Transverse colon (tissue), 4 donors: ENCODE measurements around the gene HAT1. TPM values are rescaled to one million over a fixed set of nuclear protein-coding genes. Genes with fewer than 3 reads are reported as not detected.

Experiments
- DNase-seq: peaks from one replicate; pipeline ENCODE4 v3.0.0-alpha.2; 2019
- H3K27ac ChIP-seq, 4 donors: fragments of 200-600 bp; sonication (generic); 2 replicates each; pipeline ENCODE4 v1.5.1; 2016 to 2018; ENCODE audit warnings: inconsistent platforms in 4 of 4
- H3K27me3 ChIP-seq: fragments of 200-600 bp; sonication (generic); 2 replicates; pipeline ENCODE4 v1.5.1; 2017; ENCODE audit warnings: inconsistent platforms
- H3K36me3 ChIP-seq, 4 donors: fragments of 200-600 bp; sonication (generic); 2 replicates each; pipeline ENCODE4 v1.5.1; 2017 to 2019; ENCODE audit warnings: inconsistent platforms in 4 of 4
- H3K4me1 ChIP-seq, 4 donors: fragments of 200-600 bp; sonication (generic); 2 replicates each; pipeline ENCODE4 v1.5.1; 2017 to 2020; ENCODE audit warnings: inconsistent platforms in 4 of 4
- H3K4me3 ChIP-seq, 4 donors: fragments of 200-600 bp; sonication (generic); 1 replicate in 1 of 4; 2 replicates in 3 of 4; pipeline versions ENCODE4 v1.5.1 to v1.6.1; 2017 to 2019; ENCODE audit warnings: inconsistent platforms in 4 of 4
- H3K9me3 ChIP-seq, 2 donors: fragments of 200-600 bp; sonication (generic); 2 replicates each; pipeline ENCODE4 v1.5.1; 2017 to 2019; ENCODE audit warnings: inconsistent platforms in 2 of 2
- EP300 ChIP-seq: sonication (generic); formaldehyde crosslinking; IDR thresholded peaks from one replicate; pipeline ENCODE4 v1.6.1; 2017; ENCODE audit warnings: antibody characterized with exemption, low read depth
- POLR2A ChIP-seq: fragments of 450-650 bp; IDR thresholded peaks from one replicate; pipeline ENCODE4 v1.6.1; 2016; ENCODE audit warnings: antibody characterized with exemption, mild to moderate bottlenecking, moderate library complexity
- POLR2AphosphoS5 ChIP-seq, 3 donors: sonication (generic); formaldehyde crosslinking; IDR thresholded peaks; one replicate each; pipeline ENCODE4 v1.6.1; 2016; ENCODE audit warnings: antibody characterized with exemption in 3 of 3
- WGBS, 2 donors: methylation state at CpG; one replicate each; pipeline ENCODE4 v1.1.5; 2018; ENCODE audit warnings: low coverage in 1 of 2; 5-methylcytosine and 5-hydroxymethylcytosine counted together
- in situ Hi-C, 4 donors: fragments of 200-750 bp; cut with MboI; loops; one replicate each; pipeline versions ENCODE4 v1.15.0 to v1.15.1; 2017; ENCODE audit warnings: low sequenced_read_pairs in 3 of 4, low pct_ligation_motif_present in 1 of 4, low pct_unique_long_range_greater_than_20kb in 1 of 4
- intact Hi-C: fragments of 100-400 bp; cut with DNase I; formaldehyde crosslinking; loops from one replicate; pipeline ENCODE4 v1.15.1; 2023; ENCODE audit warnings: low total_unique reads
- total RNA-seq, 4 donors: library from RNA; depleted of rRNA; stranded (reverse); fragments of >200 nt; gene quantifications; one replicate each; pipeline ENCODE4 v1.1.0, GENCODE V29; 2016
- TF ChIP-seq, protein P1 (sequence below), 5 experiments: fragments of 200-600 bp in 3 of 5; fragments of 450-650 bp in 2 of 5; sonication (generic) in 3 of 5; IDR thresholded peaks; 1 replicate in 2 of 5; 2 replicates in 3 of 5; pipeline ENCODE4 v1.5.1; 2016 to 2017; ENCODE audit warnings: antibody characterized with exemption in 5 of 5, inconsistent platforms in 3 of 5, mild to moderate bottlenecking in 2 of 5, moderate library complexity in 1 of 5

HAT1 gene
- total RNA-seq, 4 donors from 2014 or later: 4.2 to 19.4 (median 12.0) TPM

DNA sequence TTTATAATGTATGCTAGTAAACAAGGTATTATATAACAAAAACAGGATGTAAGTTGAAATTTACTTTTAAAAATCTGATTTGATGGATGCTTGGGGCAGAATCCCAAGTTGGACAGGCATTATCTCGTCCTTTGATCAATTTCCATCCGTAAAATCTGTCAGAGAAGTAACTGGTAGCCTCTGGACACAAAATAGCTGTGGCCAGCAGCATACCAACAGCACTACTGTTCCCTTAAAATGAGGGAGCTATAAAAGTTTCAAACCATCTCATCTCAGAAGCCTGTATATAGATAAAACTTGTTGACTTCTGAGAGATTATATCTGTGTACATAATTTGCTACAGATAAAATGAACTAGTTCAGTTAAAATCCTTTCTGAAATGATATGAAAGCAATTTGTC is 62.8 kb downstream of the HAT1 start:
- no peak overlapping the region for H3K4me3 ChIP-seq
- TF ChIP-seq EP300: no peak
- TF ChIP-seq POLR2A: no peak
- TF ChIP-seq POLR2AphosphoS5 (IDR thresholded peaks at IDR 0.05): no peak
- TF ChIP-seq, protein P1, sequence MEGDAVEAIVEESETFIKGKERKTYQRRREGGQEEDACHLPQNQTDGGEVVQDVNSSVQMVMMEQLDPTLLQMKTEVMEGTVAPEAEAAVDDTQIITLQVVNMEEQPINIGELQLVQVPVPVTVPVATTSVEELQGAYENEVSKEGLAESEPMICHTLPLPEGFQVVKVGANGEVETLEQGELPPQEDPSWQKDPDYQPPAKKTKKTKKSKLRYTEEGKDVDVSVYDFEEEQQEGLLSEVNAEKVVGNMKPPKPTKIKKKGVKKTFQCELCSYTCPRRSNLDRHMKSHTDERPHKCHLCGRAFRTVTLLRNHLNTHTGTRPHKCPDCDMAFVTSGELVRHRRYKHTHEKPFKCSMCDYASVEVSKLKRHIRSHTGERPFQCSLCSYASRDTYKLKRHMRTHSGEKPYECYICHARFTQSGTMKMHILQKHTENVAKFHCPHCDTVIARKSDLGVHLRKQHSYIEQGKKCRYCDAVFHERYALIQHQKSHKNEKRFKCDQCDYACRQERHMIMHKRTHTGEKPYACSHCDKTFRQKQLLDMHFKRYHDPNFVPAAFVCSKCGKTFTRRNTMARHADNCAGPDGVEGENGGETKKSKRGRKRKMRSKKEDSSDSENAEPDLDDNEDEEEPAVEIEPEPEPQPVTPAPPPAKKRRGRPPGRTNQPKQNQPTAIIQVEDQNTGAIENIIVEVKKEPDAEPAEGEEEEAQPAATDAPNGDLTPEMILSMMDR (IDR thresholded peaks at IDR 0.05): no peak
- H3K4me1 ChIP-seq: no peaks in the 10 kb centered on the region
- H3K27me3 ChIP-seq: no peaks in the 10 kb centered on the region
- in situ Hi-C loops: no loop called here
- H3K36me3 ChIP-seq: peaks cover 0 to 17% (median 6%) of the 10 kb centered on the region in 4 donors
- H3K9me3 ChIP-seq: no peaks in the 10 kb centered on the region
- DNase-seq: no peak
- H3K27ac ChIP-seq: no peak overlapping the region
- WGBS, 2 donors: 93 to 94% methylated on average over 2 of the region's 2 CpGs
- intact Hi-C loops: no loop called here

DNA sequence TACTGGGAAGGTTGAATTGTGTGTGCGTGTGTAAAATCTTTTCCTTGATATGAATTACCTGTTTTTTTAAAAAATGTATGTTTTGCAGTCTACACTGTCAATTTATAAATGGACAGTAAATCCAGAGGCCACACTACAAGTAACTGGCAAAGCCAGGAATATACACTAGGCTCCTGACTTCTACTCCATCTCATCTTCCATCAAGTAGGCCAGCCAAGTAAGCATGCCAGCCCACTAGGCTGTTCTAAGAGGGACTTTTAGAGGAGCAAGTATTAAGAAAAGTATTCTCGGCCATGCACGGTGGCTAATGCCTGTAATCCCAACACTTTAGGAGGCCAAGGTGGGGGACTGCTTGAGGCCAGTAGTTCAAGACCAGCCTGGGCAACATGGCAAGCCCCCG is 64.5 kb downstream of the HAT1 start:
- 92 to 100% methylated on average over 2 to 4 of the region's 4 CpGs for WGBS, 2 donors
- in situ Hi-C loops: no loop called here

DNA sequence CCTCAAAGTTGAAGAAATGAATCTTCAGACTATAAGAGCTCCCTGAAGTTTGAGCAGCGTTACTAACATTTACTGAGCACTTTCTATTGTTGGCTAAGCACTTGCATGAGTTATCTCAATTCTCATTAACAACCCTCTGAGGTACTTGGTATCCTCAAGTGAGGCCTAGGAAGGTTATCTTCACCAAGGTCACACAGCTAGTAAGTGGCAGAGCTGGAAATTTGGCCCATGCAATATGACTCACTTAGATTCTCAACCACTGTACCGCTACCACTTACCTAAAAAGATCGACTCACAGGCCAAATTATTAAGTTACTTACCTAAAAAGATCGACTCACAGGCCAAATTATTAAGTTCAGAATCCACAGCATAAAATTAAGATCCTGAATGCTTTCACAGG is 68.8 kb downstream of the HAT1 start:
- Histone ChIP-seq H3K9me3 (no peaks in the 10 kb centered on the region), H3K4me3 (no peak overlapping the region), H3K36me3 (no peaks in the 10 kb centered on the region), H3K27ac (no peak overlapping the region), H3K4me1 (no peaks in the 10 kb centered on the region), H3K27me3 (no peaks in the 10 kb centered on the region)
- DNase-seq: no peak
- WGBS, 2 donors: 61 to 85% methylated on average over 2 to 4 of the region's 4 CpGs
- intact Hi-C loops: no loop called here
- in situ Hi-C loops: no loop called here
- TF ChIP-seq EP300 (no peak), POLR2AphosphoS5 (IDR thresholded peaks at IDR 0.05) (no peak), POLR2A (no peak)
- TF ChIP-seq, protein P1 (IDR thresholded peaks at IDR 0.05): no peak

More for the DNA sequence above, 64.5 kb downstream of the HAT1 start:
- Histone ChIP-seq H3K27me3 (no peaks in the 10 kb centered on the region), H3K27ac (no peak overlapping the region), H3K36me3 (peaks cover 0 to 17% (median 4%) of the 10 kb centered on the region in 4 donors), H3K4me1 (no peaks in the 10 kb centered on the region), H3K4me3 (no peak overlapping the region), H3K9me3 (no peaks in the 10 kb centered on the region)
- intact Hi-C loops: no loop called here
- no peak for DNase-seq
- TF ChIP-seq POLR2A: no peak
- no peak for TF ChIP-seq POLR2AphosphoS5 (IDR thresholded peaks at IDR 0.05)
- TF ChIP-seq, protein P1 (IDR thresholded peaks at IDR 0.05): no peak
- TF ChIP-seq EP300: no peak

GRCh38 chr2:171995586-171995985 is 73.3 kb downstream of the HAT1 start:
- WGBS, 2 donors: 85 to 87% methylated on average over 5 of the region's 5 CpGs
- TF ChIP-seq, protein P1 (IDR thresholded peaks at IDR 0.05): no peak
- no peak for TF ChIP-seq POLR2A
- no peak for TF ChIP-seq POLR2AphosphoS5 (IDR thresholded peaks at IDR 0.05)
- no peak for TF ChIP-seq EP300
- Histone ChIP-seq H3K36me3 (no peaks in the 10 kb centered on the region), H3K4me3 (no peak overlapping the region), H3K9me3 (no peaks in the 10 kb centered on the region), H3K27me3 (no peaks in the 10 kb centered on the region), H3K4me1 (peaks cover 0 to 11% (median 7%) of the 10 kb centered on the region in 4 donors), H3K27ac (no peak overlapping the region)
- in situ Hi-C loops (no loop called here), intact Hi-C loops (no loop called here)
- DNase-seq: no peak
